ENCODE data around the gene NOTO.

GRCh38 chr2:73176881-73177644 lies 25.3 kb upstream of the NOTO start:
- TF ChIP-seq CTCF (IDR thresholded peaks at IDR 0.05 in 4 of 5, conservative IDR thresholded peaks at IDR 0.05 in 1 of 5): peak; percentile 93 to 99 (median 96)
- TF ChIP-seq POLR2A (IDR thresholded peaks at IDR 0.05): peak; percentile 15 to 25
